GM21367 (cell line): ENCODE measurements around the gene ORMDL2.

Experiments
- ATAC-seq: cut with Tn5 transposase; IDR thresholded peaks from one replicate; pipeline ENCODE4 v1.9.1; 2021; ENCODE audit not compliant: unreplicated experiment

ORMDL2 gene

GRCh38 chr12:55817345-55818139 is at the start of gene ORMDL2, which contains the start of gene SARNP:
TSS of gene ORMDL2 (plus strand) at chr12:55818041. CDS start at chr12:55819000, 959 bp downstream.
TSS of gene SARNP (minus strand) at chr12:55817724. CDS start at chr12:55817701, 23 bp downstream.
- peak; percentile 96 for ATAC-seq

- ATAC-seq: no peak
Observed at GRCh38 chr12:55771736-55772135, 46.1 kb upstream of the ORMDL2 start.

- no peak for ATAC-seq
Observed at GRCh38 chr12:55777856-55778255, 40.0 kb upstream of the ORMDL2 start.

GRCh38 chr12:55780685-55781084 is 37.2 kb upstream of the ORMDL2 start:
- ATAC-seq: no peak

- ATAC-seq: no peak
Observed at GRCh38 chr12:55788546-55788945, 29.3 kb upstream of the ORMDL2 start.

- ATAC-seq: no peak
Observed at GRCh38 chr12:55789171-55789570, 28.7 kb upstream of the ORMDL2 start.

- ATAC-seq: no peak
Observed at GRCh38 chr12:55789893-55790292, 27.9 kb upstream of the ORMDL2 start.

GRCh38 chr12:55795950-55796349 is 21.9 kb upstream of the ORMDL2 start:
- no peak for ATAC-seq

GRCh38 chr12:55797068-55797467 is 20.8 kb upstream of the ORMDL2 start:
- ATAC-seq: no peak

GRCh38 chr12:55797550-55797949 is 20.3 kb upstream of the ORMDL2 start:
- no peak for ATAC-seq

- ATAC-seq: no peak
Observed at GRCh38 chr12:55806982-55807381, 10.9 kb upstream of the ORMDL2 start.

- ATAC-seq: no peak
Observed at GRCh38 chr12:55809274-55809673, 8.6 kb upstream of the ORMDL2 start.

GRCh38 chr12:55812088-55812487 is 5.8 kb upstream of the ORMDL2 start:
- ATAC-seq: no peak

GRCh38 chr12:55814257-55814656 is 3.6 kb upstream of the ORMDL2 start:
- no peak for ATAC-seq

- ATAC-seq: no peak
Observed at GRCh38 chr12:55815473-55815872, 2.4 kb upstream of the ORMDL2 start.

- ATAC-seq: no peak
Observed at GRCh38 chr12:55816881-55817344, 928 bp upstream of the ORMDL2 start.

GRCh38 chr12:55818140-55818728 is 393 bp downstream of the ORMDL2 start:
- peak; percentile 21 for ATAC-seq

- no peak for ATAC-seq
Observed at GRCh38 chr12:55818886-55819285, 1.0 kb downstream of the ORMDL2 start.

GRCh38 chr12:55820679-55821078 is 2.8 kb downstream of the ORMDL2 start:
- no peak for ATAC-seq

- no peak for ATAC-seq
Observed at GRCh38 chr12:55822228-55822627, 4.4 kb downstream of the ORMDL2 start.

- ATAC-seq: no peak
Observed at GRCh38 chr12:55823419-55823818, 5.6 kb downstream of the ORMDL2 start.

GRCh38 chr12:55824726-55825125 is 6.9 kb downstream of the ORMDL2 start:
- ATAC-seq: no peak
